Stimulated activated CD4-positive, alpha-beta T cell treated with anti-CD3 and anti-CD28 coated beads, Interleukin-15, amount 100 ng/mL, for 48 hours (primary cell): Measurements from ENCODE around the gene DNAH10.

Experiments used
- DNase-seq, 2 donors: peaks; one replicate each; pipeline ENCODE4 v3.0.0-alpha.2; 2020; ENCODE audit warnings: low read depth in 2 of 2

Gene DNAH10, protein sequence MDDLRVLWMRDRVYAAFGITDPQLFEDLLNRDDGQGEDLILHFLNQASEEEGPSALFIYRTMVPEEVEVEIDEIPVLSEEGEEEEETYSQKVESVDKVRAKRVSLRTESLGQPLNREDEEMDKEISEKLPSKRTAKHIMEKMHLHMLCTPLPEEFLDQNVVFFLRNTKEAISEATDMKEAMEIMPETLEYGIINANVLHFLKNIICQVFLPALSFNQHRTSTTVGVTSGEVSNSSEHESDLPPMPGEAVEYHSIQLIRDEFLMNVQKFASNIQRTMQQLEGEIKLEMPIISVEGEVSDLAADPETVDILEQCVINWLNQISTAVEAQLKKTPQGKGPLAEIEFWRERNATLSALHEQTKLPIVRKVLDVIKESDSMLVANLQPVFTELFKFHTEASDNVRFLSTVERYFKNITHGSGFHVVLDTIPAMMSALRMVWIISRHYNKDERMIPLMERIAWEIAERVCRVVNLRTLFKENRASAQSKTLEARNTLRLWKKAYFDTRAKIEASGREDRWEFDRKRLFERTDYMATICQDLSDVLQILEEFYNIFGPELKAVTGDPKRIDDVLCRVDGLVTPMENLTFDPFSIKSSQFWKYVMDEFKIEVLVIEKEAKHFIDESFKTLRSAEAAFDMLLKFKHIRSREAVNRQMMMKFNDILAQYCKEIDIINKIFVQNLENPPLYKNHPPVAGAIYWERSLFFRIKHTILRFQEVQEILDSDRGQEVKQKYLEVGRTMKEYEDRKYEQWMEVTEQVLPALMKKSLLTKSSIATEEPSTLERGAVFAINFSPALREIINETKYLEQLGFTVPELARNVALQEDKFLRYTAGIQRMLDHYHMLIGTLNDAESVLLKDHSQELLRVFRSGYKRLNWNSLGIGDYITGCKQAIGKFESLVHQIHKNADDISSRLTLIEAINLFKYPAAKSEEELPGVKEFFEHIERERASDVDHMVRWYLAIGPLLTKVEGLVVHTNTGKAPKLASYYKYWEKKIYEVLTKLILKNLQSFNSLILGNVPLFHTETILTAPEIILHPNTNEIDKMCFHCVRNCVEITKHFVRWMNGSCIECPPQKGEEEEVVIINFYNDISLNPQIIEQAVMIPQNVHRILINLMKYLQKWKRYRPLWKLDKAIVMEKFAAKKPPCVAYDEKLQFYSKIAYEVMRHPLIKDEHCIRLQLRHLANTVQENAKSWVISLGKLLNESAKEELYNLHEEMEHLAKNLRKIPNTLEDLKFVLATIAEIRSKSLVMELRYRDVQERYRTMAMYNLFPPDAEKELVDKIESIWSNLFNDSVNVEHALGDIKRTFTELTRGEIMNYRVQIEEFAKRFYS (N-terminal part only)

DNA sequence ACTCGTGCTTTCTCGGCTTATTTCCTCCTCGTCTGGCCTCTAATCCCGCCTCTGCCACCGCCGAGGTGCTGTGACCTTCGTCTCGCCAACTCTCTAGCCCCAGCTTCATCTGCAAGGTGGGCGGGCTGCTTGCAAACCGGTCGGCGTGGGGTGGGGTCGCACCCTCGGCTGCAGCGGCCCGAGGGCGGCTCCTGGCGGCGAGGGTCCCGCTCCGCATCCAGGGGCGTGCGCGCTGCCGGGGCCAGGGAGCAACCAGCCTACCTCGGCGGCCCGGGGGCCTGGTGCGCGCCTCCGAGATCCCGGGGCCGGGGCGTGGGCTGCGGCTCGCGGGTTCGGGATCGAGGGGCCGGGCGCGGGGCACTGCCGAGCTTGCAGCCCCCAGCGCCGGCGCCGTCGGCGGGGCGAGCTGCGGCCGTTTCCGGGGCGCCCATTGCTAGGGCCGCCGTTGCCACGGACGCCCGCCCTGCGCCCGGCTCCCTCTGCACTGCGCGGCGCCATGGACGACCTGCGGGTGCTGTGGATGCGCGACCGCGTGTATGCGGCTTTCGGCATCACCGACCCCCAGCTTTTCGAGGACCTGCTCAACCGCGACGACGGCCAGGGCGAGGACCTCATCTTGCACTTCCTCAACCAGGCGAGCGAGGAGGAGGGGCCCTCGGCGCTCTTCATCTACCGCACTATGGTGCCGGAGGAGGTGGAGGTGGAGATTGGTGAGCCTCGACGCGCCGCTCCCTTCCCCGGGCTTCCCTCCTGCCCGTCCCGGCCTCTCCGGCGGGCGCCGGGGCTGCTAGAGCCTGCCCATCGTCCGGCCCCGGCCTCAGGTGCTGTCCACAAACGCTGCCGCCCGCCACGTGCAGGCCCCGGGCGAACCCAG, at the start of gene DNAH10:
Gene DNAH10, plus strand, starts transcription at position 461 of the 874 bp plus-strand sequence. Its CDS starts 36 bp downstream, at position 497.
- peak; percentile 22 to 33 for DNase-seq

DNA sequence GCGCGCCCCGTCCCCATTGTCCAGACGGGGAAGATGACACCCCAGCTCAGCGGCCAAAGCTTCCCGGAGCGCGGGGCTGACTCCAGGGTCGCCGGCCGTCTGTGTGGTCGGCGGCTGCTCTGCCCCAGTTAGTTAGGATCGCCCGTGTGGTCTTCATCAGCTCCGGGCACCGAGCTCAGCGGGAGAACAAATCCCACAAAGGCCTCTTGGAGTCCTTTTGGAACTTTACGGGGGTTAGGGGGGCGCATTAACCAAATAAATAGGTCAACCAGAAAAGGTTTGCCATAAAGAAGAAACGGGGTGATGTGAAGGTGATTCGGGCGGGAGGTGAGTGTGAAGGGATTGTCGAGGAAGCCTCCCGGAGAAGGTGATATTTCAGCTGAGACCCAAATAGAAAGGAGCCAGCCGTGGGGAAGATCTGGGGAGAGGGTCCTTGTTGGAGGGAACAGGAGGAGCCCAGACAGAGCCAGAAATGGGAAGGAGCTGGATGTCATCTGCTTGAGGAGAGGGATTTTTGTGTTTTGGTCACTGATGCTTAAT, 49.3 kb upstream of the DNAH10 start:
- DNase-seq: no peak

DNA sequence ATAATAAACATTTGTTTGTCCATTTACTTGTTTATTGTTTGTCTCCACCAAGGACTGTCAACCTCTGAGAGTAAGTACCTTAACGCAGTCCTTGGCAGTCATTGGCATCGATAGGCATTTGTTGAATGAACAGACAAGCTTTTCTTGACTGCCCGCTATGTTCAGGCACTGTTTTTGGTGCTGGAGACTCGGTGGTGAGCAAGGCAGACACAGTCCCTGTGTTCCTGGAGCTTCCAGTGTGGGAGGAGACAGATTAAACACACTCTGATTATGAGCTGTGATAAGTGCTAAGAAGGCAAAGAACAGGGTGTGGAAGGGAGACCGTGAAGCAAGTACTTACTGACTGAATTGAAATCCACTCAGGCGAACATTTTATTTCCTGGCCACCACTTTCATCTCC, 48.7 kb upstream of the DNAH10 start:
- no peak for DNase-seq

DNA sequence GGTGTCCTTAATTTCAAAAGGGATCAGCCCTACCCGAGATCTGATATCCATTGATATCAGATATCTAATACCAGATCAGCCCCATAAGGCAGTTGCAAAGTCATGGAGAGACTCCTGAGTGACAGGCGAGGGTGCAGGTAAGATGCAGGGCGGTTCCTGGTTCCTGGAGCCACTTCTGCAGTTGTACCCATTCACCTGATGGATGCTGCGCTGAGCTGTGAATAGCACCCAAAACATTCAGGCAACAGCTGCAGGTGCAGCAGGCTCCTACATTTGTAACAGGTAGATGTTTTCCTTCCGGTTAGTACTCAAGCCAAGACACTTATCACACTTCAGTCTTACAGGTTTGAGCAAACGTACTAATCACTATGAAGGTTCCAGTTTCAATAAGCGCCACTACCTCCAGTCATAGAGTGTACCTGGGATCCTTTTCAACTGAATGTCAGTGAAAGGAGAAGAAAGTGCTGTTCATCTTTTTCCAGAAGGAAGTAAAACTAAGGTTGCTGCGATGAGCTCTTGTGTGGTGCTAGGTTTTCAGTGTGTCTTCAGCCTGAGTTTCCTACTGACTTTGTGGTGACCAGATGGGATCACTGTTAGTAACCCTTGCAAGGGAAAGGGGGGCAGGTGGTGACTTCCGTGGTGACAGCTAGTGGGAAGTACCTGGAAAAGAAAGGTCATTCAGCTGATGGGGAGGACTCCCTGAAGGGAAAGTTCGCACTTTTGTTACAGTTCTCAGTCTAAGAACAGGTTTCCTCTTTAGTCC, 48.1 kb upstream of the DNAH10 start:
- DNase-seq: peak; percentile 58 to 59

DNA sequence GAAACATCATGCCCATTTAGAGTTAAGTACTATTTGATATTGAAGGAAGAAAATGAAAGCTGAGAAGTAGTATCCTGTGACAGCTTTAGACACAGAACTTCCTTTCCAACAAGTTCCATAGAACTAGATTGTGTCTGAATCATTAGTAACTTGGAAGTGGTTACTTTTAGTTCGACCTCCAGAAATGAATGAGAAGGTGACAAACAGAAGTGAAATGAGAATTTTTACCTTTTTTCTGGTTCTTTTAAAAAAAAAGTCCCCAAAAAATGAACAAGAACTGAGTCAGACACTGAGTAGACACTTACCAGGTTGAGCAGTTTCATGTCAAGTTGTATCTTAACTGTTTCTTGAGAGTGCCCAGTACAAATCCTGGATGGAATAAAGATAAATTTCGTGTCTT, 46.9 kb upstream of the DNAH10 start:
- no peak for DNase-seq

DNA sequence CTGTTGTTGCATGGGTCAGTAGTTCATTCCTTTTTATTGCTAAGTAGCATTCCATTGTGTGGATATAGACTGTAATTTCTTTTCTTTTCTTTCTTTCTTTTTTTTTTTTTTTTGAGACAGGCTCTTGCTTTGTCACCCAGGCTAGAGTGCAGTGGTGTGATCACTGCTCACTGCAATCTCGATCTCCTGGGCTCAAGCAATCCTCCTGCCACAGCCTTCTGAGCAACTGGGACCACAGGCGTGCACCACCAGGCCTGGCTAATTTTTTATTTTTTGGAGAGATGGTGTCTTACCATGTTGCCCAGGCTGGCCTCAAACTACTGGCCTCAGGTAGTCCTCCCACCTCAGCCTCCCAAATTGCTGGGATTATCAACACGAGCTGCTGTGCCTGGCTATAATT, 44.8 kb upstream of the DNAH10 start:
- DNase-seq: no peak

DNA sequence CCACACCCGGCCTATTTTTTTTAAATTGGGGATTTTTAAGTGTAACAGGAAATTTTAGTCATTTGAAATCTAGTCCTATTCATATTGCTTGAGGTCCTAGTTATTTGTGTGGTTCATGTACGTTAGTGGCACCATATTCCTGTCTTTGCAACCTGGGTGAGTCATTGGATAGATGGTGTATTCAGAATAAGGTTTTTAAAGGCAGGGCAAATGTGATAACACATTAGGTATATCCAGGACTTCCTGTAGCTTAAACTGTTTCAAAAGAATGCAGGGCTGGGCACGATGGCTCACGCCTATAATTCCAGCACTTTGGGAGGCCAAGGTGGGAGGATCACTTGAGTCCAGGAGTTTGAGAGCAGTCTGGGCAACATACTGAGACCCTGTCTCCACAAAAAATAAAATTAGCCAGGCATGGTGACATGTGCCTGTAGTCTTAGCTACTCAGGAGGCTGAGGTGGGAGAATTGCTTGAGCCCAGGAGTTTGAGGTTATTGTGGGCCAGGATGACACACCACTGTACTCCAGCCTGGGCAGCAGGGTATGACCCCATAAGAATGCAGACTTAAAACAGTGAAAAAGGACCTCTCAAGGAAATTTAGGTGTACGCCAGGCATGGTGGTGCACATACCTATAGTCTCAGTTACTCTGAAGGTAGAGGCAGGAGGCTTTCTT, 41.8 kb upstream of the DNAH10 start:
- DNase-seq: no peak

DNA sequence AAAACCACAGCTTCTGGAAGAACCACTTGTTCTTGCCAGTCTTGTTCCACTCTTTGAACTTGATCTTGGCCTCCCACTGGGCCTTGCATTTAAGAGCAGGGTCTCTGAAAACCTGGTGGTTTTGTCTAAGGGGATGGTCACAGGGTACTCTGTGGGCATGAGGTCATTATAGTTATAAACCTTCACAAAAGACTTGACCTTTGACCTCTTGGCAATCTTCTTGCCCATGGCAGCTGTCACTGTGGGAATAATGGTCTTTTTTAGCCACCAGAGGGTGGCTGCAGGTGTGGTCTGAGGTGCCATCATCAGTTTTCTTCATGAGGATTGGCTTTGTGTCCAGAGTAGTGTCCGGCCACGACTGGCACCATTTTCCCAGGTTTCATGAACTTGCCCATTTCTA, 40.9 kb upstream of the DNAH10 start:
- DNase-seq: no peak

DNA sequence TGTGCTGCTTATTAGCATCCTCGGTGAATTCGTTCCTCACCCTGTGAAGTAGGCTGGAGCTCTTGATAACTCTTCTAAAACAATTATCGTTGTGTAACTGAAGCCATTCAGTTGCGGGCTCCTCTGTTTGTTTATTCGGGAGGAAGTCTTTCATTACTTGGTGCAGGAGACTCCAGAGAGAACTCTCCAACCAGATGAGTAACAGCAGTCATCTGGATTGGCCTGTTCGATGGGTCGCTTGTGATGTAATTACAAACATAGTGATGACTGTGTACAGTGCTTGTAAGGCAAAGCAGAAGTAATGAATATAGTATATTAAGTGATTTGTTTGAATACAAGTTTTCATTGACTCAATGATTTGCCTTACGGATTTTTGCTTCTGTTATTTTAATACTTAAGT, 39.1 kb upstream of the DNAH10 start:
- DNase-seq: no peak

DNA sequence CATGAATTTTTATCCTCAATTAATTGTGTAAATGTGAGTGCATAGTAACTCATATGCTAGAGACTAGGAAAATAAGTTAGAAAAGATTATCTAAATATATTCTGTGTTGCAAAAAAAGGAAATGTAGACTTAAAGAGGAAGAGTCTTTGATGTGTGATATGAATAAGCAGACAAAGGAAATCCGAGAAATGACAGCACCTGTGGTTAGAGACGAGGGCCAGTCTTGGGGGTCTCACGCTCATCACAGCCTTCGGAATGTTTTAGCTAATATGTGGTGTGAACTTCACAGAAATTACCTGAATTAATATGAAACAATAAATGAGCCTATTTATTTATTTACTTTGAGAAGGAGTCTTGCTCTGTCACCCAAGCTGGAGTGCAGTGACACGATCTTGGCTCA, 38.3 kb upstream of the DNAH10 start:
- no peak for DNase-seq

DNA sequence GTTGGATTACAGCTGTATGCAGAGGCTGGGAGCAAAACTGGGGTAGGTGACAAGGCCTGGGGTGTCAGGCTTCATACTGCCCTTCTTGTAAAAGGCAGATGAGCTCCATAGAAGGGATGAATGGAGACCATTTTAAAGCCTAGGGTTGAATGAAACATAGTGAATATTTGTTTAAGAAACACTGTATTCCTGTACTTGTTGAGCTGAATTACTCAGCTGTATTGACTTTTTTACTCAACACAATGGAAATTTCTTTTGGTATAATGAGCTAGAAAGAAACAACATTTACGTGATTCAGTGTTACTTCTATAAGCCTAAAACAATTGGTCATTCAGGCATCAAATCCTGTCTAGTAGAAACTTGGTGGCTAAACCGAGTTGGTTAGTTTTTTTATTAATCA, 35.9 kb upstream of the DNAH10 start:
- DNase-seq: no peak

DNA sequence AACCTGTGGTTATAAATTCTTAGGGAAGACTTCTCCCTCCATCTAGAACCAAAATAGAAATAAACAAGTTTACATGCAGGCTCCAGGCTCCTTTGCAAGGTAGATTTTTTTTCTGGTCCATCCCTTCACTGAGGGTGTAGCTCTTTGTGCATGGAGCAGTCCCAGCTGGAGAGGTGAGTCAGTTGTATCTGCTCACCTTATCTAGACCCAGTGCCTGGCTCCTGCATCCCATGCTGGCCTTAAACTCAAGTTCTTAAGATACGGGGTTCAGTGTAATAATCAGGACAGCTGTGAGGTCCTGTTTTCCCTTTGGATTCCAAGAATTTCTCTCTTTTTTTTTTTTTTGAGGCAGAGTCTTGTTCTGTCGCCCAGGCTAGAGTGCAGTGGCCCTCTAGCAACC, 35.1 kb upstream of the DNAH10 start:
- DNase-seq: no peak

DNA sequence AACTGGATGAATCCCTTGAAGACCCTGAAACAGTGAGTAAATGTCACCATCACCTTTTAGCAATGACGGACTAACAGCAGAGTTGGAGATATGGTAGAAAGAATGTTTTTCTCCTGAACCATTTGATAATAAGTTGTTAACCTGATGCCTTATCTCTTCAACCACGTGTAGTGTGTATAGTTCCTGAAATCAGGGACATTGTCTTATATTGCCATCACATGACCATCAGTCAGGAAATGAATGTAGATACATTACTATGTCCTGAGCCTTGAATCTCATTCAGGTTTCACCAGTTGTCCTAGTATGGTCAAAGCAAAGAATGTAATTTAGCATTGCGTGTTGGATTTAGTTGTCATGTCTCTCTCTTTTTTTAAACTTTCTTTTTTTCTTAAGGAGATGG, 34.2 kb upstream of the DNAH10 start:
- no peak for DNase-seq

DNA sequence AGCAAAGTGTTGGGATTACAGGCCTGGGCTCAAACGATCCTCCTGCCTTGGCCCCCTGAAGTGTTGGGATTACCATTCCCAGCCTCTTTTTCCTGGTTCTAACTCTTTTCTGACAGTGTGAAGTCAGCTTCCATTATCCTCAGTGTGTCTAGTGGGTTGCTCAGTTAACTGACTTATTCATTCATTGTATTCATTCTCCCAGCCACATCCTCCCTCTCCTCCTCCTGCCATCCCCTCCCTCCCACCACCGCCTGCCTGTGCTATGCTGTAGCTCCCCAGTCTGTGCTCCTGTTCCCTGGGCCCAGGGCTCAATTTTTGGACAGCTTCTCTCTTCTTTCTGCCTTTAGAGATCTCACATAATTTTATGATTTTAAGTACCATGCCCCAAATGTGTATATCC, 30.5 kb upstream of the DNAH10 start:
- no peak for DNase-seq

DNA sequence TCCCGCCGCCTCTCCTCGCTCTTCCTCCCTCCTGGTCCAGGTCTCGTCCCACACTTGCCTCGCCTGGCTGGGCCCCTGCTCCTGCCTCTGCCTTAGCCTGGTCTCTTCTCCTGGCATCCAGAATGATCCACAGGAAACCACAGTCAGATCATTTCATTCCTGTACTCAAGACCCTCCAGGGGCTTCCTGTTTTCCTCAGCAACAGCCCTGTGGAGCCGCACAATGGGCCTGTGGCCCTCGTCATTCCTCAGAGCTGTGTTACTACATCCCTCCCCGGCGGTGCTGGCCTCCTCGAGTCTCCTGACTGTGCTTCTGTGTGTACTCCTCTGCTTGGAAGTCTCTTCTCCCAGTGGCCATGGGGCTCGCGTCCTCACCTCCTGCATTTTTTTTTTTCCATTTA, 29.9 kb upstream of the DNAH10 start:
- DNase-seq: no peak

DNA sequence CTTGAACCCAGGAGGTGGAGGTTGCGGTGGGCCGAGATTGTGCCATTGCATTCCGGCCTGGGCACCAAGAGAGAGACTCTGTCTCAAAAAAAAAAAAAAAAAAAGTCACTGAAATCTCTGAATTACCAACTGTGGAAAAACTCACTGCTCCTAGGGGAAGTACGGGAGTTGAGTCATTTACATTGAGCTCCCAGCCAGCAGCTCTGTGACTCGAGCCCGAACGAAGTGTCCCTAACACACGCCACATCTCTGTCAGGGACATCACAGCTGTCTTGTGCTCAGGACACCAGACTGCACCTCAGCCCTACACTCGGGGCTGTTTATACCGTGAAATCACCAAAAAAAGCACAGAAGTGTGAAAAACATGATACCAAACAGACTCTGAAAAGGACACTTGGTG, 28.9 kb upstream of the DNAH10 start:
- no peak for DNase-seq

DNA sequence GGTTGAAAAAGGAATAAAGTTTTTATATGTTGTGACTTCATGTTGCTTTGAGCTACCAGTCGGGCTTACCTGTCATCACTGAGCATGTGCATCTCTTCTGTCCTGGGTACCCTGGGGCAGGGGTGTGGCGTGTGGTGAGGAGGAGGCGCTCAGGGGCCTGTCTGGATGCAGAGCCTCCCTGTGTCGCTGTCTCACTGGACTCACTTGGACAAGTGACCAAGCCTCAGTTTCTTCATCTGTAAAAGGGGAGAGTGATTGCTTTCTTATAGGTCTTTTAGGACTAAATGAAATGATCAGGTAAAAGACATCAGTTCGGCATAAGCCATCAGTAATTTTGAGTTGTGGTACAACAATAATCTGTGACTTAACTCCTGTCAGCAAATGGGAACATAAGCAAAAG, 27.8 kb upstream of the DNAH10 start:
- no peak for DNase-seq

DNA sequence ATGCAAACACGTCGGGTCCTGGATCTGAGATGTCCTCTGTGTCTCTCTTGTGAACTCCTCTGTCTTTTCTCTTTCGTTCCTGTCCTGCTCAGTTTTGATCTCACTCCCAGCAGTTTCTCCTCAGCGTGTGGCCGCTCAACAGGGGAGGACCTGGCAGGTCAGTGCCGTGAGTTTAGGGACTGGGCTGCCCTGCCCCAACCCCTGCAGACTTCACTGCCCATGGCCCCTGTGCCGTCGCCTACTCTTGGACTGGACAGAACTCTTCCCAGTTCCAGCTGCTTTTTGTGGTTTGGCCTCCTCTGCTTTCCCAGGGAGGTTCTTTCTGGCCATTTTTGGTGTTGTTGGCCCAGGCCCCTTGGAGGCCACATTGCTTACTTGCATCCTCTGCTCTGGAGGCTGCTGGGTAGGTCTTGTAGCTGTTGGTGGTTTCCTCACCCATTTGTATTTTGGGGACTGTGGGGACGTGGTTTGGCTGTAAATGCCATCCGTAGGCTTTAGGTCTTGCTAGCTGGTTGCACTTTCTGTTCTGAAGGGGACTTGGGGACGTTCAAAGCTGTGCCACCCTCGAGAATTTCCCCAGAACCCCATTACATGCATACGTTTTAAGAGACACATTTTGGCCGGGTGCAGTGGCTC, 20.0 kb upstream of the DNAH10 start:
- DNase-seq: no peak

DNA sequence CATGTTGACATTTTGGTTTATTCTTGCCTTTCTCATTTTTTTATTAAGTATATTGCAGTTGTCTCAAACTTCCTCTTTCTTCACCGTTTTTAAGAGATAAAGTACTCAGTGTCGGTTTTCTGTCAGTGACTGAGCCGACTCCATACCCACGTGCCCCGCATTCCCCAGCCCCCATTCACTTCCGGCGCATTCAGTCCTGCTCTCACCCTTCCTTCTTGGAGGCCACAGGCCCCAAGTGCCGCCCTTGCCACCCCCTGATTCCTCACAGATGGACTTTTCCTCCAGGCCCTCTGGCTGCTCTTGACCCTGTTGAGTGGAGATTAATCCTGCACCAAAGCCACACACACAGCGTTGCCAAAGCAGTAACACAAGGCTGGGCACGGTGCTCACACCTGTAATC, 19.1 kb upstream of the DNAH10 start:
- DNase-seq: no peak
